GM12892 (cell line): ENCODE data around the gene RALGDS.

Source experiments
- POLR2A ChIP-seq: IDR thresholded peaks from 2 replicates; pipeline ENCODE4 v1.6.1; 2011; ENCODE audit warnings: low read depth, low read length, control low read depth
- POLR2AphosphoS5 ChIP-seq: IDR thresholded peaks from 2 replicates; pipeline ENCODE4 v1.6.1; 2011; ENCODE audit warnings: low read depth, low read length, control low read depth
- TAF1 ChIP-seq: IDR thresholded peaks from 2 replicates; pipeline ENCODE4 v1.6.1; 2011; ENCODE audit warnings: low read depth, mild to moderate bottlenecking, control low read depth, low read length, borderline replicate concordance

DNA sequence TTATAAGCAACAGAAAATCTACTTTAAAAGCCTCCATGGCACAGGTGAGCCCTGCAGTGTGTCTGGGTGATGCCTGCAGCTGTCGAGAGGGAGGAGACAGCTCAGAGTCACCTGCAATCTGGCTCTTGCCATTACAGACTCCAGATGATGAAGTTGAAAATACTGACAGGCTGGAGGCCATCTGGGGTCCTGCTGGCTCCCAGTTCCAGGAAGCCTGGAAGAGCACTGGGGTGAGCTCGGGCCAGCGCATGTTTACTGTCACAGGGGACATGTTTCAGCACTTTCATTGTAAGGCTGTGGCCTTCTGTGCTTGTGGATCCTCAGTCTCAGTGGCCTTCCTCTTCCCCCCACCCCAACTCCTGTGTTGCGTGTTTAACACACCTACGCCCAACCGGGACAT lies 30.9 kb downstream of the RALGDS start:
- no peak for TF ChIP-seq POLR2A
- TF ChIP-seq POLR2AphosphoS5 = no peak
- no peak for TF ChIP-seq TAF1
